Measurements from ENCODE around the gene RPL6. TPM values are rescaled to one million over a fixed set of nuclear protein-coding genes. Genes with fewer than 3 reads are reported as not detected.

Gene RPL6
- total and polyA plus RNA-seq, 9 of the 15 experiments (the other 6 are each of a cell fraction or from before 2014, with no cell fraction given): 1,519 to 3,103 (median 2,396) TPM

DNA sequence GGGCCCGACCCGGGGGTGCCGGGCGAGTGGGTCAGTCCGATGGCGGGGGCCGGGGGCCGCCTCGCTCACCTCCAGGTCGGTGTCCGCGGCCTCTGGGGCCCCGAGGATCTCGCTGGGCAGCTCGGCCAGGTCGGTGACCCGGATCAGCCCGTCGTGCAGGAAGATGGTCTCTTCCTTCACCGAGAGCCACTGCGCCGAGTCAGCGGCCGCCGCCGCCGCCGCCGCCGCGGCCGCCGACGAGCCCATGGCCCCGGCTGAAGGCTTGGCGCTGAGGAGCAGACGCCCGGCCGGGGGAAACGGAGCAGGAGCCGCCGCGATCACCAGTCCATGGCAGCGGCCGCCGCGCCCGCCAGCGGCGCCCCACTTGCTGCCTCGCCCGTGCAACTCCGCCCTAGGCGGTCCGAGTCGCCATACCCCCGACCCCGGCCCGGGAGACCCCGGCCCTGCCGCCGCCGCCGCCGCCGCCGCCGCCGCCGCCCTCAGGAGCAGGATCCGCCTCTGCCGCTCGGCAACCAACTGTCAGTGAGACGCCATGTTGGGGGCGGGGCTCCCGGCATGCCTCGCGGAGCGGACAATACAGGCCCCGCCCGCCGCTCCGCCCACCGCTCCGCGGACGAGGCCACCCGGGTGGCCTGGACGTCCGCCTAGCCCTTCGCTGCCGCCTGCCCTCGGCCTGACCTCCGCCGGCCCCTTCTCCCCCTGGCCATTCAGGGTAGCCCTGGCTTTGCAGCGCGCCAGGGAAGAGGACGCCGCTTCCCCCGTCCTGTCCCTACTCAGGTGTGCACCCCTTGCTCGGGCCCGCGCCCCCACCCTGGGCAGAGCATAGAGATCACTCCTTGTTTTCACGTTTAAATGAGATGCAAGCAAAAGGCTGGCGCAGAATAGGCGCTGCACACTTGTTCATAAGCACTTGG, 27.3 kb downstream of the RPL6 start, which contains the start of gene HECTD4 (continued):
- TF ChIP-seq, protein P1, sequence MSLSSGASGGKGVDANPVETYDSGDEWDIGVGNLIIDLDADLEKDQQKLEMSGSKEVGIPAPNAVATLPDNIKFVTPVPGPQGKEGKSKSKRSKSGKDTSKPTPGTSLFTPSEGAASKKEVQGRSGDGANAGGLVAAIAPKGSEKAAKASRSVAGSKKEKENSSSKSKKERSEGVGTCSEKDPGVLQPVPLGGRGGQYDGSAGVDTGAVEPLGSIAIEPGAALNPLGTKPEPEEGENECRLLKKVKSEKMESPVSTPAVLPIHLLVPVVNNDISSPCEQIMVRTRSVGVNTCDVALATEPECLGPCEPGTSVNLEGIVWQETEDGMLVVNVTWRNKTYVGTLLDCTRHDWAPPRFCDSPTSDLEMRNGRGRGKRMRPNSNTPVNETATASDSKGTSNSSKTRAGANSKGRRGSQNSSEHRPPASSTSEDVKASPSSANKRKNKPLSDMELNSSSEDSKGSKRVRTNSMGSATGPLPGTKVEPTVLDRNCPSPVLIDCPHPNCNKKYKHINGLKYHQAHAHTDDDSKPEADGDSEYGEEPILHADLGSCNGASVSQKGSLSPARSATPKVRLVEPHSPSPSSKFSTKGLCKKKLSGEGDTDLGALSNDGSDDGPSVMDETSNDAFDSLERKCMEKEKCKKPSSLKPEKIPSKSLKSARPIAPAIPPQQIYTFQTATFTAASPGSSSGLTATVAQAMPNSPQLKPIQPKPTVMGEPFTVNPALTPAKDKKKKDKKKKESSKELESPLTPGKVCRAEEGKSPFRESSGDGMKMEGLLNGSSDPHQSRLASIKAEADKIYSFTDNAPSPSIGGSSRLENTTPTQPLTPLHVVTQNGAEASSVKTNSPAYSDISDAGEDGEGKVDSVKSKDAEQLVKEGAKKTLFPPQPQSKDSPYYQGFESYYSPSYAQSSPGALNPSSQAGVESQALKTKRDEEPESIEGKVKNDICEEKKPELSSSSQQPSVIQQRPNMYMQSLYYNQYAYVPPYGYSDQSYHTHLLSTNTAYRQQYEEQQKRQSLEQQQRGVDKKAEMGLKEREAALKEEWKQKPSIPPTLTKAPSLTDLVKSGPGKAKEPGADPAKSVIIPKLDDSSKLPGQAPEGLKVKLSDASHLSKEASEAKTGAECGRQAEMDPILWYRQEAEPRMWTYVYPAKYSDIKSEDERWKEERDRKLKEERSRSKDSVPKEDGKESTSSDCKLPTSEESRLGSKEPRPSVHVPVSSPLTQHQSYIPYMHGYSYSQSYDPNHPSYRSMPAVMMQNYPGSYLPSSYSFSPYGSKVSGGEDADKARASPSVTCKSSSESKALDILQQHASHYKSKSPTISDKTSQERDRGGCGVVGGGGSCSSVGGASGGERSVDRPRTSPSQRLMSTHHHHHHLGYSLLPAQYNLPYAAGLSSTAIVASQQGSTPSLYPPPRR (CRISPR knock-in tag; IDR thresholded peaks at IDR 0.05; ENCODE audit: borderline replicate concordance): no peak
- TF ChIP-seq TCF3 (CRISPR knock-in tag; IDR thresholded peaks at IDR 0.05): no peak; the same call in 1 of the 2 replicates
- no peak for TF ChIP-seq IRF2 (CRISPR knock-in tag; IDR thresholded peaks at IDR 0.05)
- TF ChIP-seq ZNF431 (CRISPR knock-in tag; IDR thresholded peaks at IDR 0.05): no peak
- no peak for TF ChIP-seq ZNF41 (CRISPR knock-in tag; conservative IDR thresholded peaks at IDR 0.05)
- TF ChIP-seq, protein P2, sequence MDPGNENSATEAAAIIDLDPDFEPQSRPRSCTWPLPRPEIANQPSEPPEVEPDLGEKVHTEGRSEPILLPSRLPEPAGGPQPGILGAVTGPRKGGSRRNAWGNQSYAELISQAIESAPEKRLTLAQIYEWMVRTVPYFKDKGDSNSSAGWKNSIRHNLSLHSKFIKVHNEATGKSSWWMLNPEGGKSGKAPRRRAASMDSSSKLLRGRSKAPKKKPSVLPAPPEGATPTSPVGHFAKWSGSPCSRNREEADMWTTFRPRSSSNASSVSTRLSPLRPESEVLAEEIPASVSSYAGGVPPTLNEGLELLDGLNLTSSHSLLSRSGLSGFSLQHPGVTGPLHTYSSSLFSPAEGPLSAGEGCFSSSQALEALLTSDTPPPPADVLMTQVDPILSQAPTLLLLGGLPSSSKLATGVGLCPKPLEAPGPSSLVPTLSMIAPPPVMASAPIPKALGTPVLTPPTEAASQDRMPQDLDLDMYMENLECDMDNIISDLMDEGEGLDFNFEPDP (CRISPR knock-in tag; IDR thresholded peaks at IDR 0.05): no peak
- TF ChIP-seq CBFA2T2 (conservative IDR thresholded peaks at IDR 0.05): no peak
- no peak for TF ChIP-seq ATF1 (CRISPR knock-in tag; IDR thresholded peaks at IDR 0.05)
- peak; percentile 61 for TF ChIP-seq ATF1 (tag; IDR thresholded peaks at IDR 0.05)
- TF ChIP-seq GABPB1 (CRISPR knock-in tag; IDR thresholded peaks at IDR 0.05): no peak
- no peak for TF ChIP-seq CUX1 (CRISPR knock-in tag; IDR thresholded peaks at IDR 0.05)
- TF ChIP-seq, protein P3, sequence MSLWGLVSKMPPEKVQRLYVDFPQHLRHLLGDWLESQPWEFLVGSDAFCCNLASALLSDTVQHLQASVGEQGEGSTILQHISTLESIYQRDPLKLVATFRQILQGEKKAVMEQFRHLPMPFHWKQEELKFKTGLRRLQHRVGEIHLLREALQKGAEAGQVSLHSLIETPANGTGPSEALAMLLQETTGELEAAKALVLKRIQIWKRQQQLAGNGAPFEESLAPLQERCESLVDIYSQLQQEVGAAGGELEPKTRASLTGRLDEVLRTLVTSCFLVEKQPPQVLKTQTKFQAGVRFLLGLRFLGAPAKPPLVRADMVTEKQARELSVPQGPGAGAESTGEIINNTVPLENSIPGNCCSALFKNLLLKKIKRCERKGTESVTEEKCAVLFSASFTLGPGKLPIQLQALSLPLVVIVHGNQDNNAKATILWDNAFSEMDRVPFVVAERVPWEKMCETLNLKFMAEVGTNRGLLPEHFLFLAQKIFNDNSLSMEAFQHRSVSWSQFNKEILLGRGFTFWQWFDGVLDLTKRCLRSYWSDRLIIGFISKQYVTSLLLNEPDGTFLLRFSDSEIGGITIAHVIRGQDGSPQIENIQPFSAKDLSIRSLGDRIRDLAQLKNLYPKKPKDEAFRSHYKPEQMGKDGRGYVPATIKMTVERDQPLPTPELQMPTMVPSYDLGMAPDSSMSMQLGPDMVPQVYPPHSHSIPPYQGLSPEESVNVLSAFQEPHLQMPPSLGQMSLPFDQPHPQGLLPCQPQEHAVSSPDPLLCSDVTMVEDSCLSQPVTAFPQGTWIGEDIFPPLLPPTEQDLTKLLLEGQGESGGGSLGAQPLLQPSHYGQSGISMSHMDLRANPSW (CRISPR knock-in tag; IDR thresholded peaks at IDR 0.05): no peak

Data from K562 (cell line).